GM12864 (cell line): Measurements from ENCODE around the gene EDC3.
"Not testable (repeated sequence)": the region's sequence is repeated elsewhere in the genome, so short reads cannot be mapped to it uniquely, and the experiment has no call there.

Source experiments
- DNase-seq: peaks from one replicate; pipeline ENCODE4 v3.0.0-alpha.2; 2011; ENCODE audit warnings: low read depth
- H3K4me3 ChIP-seq: 2 replicates; pipeline ENCODE4 v1.5.1; 2011; ENCODE audit warnings: mild to moderate bottlenecking, low read depth, low read length, control low read depth
- CTCF ChIP-seq: IDR thresholded peaks from 2 replicates; pipeline ENCODE4 v1.5.1; 2011; ENCODE audit warnings: low read depth, mild to moderate bottlenecking, moderate library complexity, low read length, control low read depth, inconsistent platforms; ENCODE audit errors: missing control alignments

The EDC3 gene

DNA sequence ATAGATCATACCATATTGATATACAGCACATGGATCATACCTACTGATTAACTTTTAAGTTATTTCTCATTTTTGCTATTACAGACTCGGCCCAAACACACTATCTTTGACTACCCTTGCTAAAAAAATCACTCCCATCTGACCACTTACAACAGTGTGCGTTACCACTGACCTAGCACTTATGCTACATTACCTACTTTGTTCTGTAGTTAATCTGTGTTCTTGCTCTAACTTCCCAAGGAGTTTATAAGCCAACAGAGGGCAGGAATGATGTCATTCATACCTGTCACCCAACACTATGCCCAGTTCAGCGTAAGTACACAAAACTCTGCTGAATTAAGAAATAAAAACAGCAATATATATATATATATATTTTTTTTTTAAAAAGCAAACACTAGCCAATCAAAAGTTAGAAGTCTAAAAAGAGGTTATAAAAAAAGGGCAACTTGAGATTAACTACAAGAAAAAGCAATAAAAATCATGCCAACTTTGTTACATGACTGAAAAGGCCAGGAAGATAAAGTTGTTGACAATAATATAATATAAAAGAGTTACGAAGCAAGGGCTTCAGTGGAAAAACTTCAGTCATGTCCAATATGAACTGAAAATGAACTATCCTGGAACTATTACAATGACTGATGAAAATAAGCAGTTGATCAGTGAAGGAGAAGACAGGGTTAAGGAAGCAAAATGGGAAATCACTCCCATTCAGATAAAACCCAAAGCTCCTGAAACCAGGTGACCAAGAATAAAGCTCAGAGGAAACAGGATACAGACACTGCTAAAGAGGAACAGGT lies 33.6 kb downstream of the EDC3 start:
- no peak overlapping the region for H3K4me3 ChIP-seq
- TF ChIP-seq CTCF = no peak
- DNase-seq = no peak

DNA sequence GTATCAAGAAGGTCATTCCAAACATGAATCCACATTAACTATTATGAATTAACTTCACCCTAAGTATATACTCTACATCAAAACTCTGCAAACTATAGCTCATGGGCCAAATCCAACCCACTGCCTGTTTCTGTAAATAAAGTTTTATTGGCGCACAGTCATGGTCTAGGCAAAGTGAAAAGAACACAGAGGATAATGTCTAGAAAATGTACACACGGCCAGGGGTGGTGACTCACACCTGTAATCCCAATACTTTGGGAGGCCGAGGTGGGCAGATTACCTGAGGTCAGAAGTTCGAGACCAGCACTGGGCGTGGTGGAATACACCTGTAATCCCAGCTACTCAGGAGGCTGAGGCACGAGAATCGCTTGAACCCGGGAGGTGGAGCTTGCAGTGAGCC lies 34.5 kb downstream of the EDC3 start:
- DNase-seq, H3K4me3 ChIP-seq: not testable (repeated sequence)

DNA sequence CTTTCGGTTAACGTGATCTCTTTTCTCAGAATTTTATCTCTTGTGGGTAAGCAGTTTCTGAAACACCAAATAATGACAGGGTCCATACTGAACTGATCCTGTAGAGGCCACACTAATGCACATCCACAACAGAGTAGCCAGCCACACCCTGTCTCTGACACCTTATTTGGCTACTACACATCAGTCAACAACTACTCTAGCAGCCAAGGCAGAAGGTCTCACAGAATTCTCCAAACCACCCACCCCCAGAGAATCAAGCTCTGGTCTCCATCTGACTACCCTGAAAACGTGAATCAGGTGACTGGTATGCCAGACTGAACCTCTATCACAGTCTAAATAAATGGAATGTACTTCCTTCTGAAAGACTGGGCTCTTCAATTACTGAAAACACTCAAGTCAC lies 38.0 kb downstream of the EDC3 start:
- DNase-seq = no peak
- no peak for TF ChIP-seq CTCF
- no peak overlapping the region for H3K4me3 ChIP-seq

DNA sequence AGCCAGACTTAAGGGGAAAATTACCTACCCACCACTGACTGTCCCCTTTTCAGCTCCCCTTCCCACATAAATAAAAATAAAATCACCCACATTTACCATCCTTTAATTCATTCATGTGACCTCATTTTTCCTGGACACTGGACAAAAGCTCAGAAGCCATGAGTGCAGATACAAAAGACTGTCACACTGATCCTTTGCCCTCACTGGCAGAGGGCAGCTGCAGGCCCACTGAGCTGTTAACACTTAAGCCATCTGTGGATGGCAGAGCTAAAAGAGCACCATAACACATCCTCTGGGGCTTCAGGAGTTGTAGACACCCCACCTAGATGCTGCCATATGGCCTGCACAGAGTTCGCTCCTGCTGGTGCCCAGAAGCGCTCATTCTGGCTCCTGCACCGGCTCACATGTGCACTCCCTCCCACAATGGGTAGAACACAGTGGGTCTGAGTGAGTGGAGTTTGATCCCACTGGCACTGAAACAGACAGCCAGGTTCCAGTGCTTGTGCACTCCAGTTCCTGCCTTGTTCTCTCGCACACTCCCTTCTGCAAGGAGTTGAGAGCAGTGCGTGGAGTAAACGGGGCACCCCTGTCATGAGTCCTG lies 38.8 kb downstream of the EDC3 start:
- TF ChIP-seq CTCF = no peak
- H3K4me3 ChIP-seq = no peak overlapping the region
- no peak for DNase-seq

DNA sequence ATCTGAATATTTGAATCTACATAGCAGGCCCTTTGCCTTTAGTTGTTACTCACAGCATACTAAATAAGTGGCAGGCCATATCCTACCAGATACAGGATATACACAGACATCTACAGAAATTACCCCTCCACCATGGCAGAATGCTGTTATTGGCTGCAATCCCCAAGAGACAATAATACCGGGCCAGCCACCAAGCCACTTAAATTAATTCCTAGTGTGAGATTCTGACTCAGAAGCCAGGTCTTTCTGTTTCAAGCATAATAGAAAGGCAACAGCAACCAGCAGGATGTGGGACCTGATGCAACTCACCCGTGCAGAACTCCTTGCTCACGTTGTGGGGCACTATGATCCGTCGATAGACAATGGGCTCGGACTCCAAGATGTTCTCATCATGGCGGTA lies 40.4 kb downstream of the EDC3 start:
- DNase-seq = no peak
- no peak overlapping the region for H3K4me3 ChIP-seq
- TF ChIP-seq CTCF = no peak

DNA sequence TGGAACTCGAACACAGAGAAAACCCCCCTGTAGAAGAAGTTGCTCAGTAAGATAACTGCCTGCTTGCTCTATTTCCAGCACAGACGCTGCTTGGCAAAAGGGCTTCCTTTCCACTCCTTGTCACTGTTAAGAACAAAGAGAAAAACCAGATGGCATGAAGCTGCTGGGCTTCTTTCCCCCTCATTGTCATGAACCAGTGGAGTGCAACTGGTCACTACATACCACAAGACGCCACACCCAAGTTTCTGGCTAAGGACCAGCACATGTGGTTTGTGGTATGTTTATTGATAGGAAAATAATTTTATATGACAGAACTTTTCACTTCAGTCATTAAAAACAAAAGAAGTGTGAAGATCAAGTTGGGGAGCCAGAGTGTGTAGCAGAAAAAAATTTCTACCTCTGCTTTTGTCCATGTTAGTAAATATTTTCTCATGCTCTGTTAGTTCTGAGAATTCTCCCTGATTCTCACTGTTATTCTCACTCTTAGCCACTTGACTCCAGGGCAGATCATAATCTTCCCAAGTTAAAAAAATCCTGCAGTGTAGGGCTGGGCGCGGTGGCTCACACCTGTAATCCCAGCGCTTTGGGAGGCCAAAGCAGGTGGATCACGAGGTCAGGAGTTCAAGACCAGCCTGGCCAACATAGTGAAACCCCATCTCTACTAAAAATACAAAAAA lies 42.3 kb downstream of the EDC3 start:
- no peak overlapping the region for H3K4me3 ChIP-seq
- DNase-seq = no peak

More for the DNA sequence above, 42.3 kb downstream of the EDC3 start:
- TF ChIP-seq CTCF = no peak
